ENCODE data around the gene GRAP2. TPM values are rescaled to one million over a fixed set of nuclear protein-coding genes. Genes with fewer than 3 reads are reported as not detected.

GRAP2 gene
- polyA plus RNA-seq, 1 donor (not counting 4 experiments of a cell fraction or from before 2014, with no cell fraction given), result not detected

DNA sequence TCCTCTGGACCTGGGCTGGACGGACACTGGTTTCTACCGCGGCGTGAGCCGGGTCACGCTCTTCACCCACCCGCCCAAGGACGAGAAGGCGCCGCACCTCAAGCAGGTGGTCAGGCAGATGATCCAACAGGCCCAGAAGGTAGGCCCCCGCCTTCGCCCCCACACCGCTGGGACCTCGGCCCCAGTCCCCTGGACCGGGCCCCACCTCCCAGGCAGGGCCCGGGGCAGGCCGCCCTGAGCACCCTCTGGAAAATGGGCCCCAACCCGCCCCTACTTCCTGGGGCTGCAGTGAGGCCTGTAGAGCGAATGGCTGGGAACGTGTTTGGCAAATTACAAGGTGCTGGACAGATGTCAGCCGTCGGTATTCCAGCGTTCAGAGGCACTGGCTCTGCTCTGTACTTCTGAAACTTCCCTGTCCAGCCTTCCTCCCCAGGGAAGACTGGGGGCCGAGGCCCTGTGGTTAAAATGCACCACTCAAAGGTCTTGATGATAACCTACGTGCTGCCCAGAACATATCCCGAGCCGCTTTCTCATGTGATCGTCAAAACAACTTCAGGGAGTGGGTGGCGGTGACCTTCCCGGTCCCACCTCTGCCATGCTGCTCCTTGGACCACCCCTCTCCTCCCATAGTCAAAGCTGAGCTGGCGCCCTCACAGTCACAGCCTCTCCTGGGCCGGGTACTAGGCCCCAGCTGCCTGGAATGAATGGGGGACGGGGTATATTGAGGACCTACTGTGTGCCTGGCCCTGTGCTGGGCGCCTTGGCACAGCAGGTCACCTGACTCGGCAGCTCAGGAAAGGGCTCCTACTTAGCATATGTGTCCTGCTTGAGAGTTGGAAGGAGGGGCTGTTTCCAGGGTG is 94.7 kb downstream of the GRAP2 start:
- peaks cover 55% of the 10 kb centered on the region for H3K4me1 ChIP-seq (ENCODE audit: control insufficient read depth, extremely low read depth, insufficient read depth, low read length)
- TF ChIP-seq, protein P1, sequence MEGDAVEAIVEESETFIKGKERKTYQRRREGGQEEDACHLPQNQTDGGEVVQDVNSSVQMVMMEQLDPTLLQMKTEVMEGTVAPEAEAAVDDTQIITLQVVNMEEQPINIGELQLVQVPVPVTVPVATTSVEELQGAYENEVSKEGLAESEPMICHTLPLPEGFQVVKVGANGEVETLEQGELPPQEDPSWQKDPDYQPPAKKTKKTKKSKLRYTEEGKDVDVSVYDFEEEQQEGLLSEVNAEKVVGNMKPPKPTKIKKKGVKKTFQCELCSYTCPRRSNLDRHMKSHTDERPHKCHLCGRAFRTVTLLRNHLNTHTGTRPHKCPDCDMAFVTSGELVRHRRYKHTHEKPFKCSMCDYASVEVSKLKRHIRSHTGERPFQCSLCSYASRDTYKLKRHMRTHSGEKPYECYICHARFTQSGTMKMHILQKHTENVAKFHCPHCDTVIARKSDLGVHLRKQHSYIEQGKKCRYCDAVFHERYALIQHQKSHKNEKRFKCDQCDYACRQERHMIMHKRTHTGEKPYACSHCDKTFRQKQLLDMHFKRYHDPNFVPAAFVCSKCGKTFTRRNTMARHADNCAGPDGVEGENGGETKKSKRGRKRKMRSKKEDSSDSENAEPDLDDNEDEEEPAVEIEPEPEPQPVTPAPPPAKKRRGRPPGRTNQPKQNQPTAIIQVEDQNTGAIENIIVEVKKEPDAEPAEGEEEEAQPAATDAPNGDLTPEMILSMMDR (optimal IDR thresholded peaks at IDR 0.05 in 1 of 3, IDR thresholded peaks at IDR 0.05 in 1 of 3, conservative IDR thresholded peaks at IDR 0.05 in 1 of 3; ENCODE audit: extremely low read depth in 1 of 3, insufficient read depth in 2 of 3, low read length in 3 of 3), result no peak
- TF ChIP-seq EZH2 (IDR thresholded peaks at IDR 0.05; ENCODE audit: low read length), result no peak
- no peaks in the 10 kb centered on the region for H3K27me3 ChIP-seq (ENCODE audit: control insufficient read depth, extremely low read depth, insufficient read depth, low read length)
- H3K4me2 ChIP-seq (ENCODE audit: control insufficient read depth, extremely low read depth, insufficient read depth, low read depth, low read length), result peak overlapping the region; percentile 98
- FAIRE-seq, result no peak
- peaks cover 14% of the 10 kb centered on the region for H4K20me1 ChIP-seq (ENCODE audit: control insufficient read depth, extremely low read depth, insufficient read depth, low read length)
- no peak for DNase-seq (ENCODE audit: low read depth, low spot score)
- H3K9me3 ChIP-seq (ENCODE audit: control insufficient read depth, low read depth, low read length), result no peaks in the 10 kb centered on the region
- H3K27ac ChIP-seq (ENCODE audit: control insufficient read depth, insufficient read depth, low read length), result peak overlapping the region; percentile 85
- H3K9ac ChIP-seq (ENCODE audit: control insufficient read depth, extremely low read depth, insufficient read depth, low read length), result peak overlapping the region; percentile 92
- H3K79me2 ChIP-seq (ENCODE audit: control insufficient read depth, insufficient read depth, low read length), result peaks cover 54% of the 10 kb centered on the region
- H3K4me3 ChIP-seq (ENCODE audit: control insufficient read depth in 2 of 3, extremely low read depth in 1 of 3, insufficient read depth in 2 of 3, low read depth in 1 of 3, low read length in 3 of 3), result peak overlapping the region; percentile 68 to 90 (median 80)
- peak overlapping the region; percentile 5 for H2AFZ ChIP-seq (ENCODE audit: control insufficient read depth, low read length)
- H3K36me3 ChIP-seq (ENCODE audit: control insufficient read depth in 2 of 2, extremely low read depth in 1 of 2, insufficient read depth in 2 of 2, low read length in 2 of 2), result peaks cover 3 to 29% of the 10 kb centered on the region in 2 experiments
- dilution Hi-C loops (cut with MboI; ENCODE audit: extremely low pct_ligation_motif_present, low sequenced_read_pairs), result no loop called here
- peaks cover 13% of the 10 kb centered on the region for H3K9me1 ChIP-seq (ENCODE audit: control insufficient read depth, extremely low read depth, insufficient read depth, low read length)

DNA sequence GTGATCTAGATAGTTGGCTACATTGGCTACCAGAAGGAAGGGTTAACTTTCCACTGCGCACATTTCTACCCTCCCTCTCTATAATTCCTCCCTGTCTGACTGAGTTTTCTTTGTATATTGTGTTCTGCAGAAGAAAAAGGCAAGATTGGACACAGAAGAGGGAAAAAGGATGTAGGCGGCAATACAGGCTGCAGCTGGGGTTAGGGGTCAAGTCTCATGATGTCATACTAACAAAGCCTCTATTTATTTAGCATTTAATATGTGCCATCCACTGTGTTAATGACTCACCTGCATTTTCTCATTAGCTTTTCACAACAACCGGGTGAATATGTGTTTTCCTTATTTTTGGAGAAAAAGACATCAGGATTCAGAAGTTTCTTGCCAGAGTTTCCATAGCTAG is 95.8 kb downstream of the GRAP2 start:
- H3K36me3 ChIP-seq (ENCODE audit: control insufficient read depth in 2 of 2, extremely low read depth in 1 of 2, insufficient read depth in 2 of 2, low read length in 2 of 2), result peaks cover 3 to 30% of the 10 kb centered on the region in 2 experiments
- H3K79me2 ChIP-seq (ENCODE audit: control insufficient read depth, insufficient read depth, low read length), result peaks cover 59% of the 10 kb centered on the region
- dilution Hi-C loops (cut with MboI; ENCODE audit: extremely low pct_ligation_motif_present, low sequenced_read_pairs), result no loop called here
- H2AFZ ChIP-seq (ENCODE audit: control insufficient read depth, low read length), result no peak overlapping the region
- H3K9ac ChIP-seq (ENCODE audit: control insufficient read depth, extremely low read depth, insufficient read depth, low read length), result peak overlapping the region; percentile 92
- no peaks in the 10 kb centered on the region for H3K9me3 ChIP-seq (ENCODE audit: control insufficient read depth, low read depth, low read length)
- peak overlapping the region; percentile 85 for H3K27ac ChIP-seq (ENCODE audit: control insufficient read depth, insufficient read depth, low read length)
- H3K27me3 ChIP-seq (ENCODE audit: control insufficient read depth, extremely low read depth, insufficient read depth, low read length), result no peaks in the 10 kb centered on the region
- peaks cover 66% of the 10 kb centered on the region for H3K4me1 ChIP-seq (ENCODE audit: control insufficient read depth, extremely low read depth, insufficient read depth, low read length)
- peaks cover 13% of the 10 kb centered on the region for H3K9me1 ChIP-seq (ENCODE audit: control insufficient read depth, extremely low read depth, insufficient read depth, low read length)
- peak; percentile 53 for FAIRE-seq
- no peak for DNase-seq (ENCODE audit: low read depth, low spot score)
- peaks cover 14% of the 10 kb centered on the region for H4K20me1 ChIP-seq (ENCODE audit: control insufficient read depth, extremely low read depth, insufficient read depth, low read length)
- H3K4me2 ChIP-seq (ENCODE audit: control insufficient read depth, extremely low read depth, insufficient read depth, low read depth, low read length), result peak overlapping the region; percentile 98
- peak overlapping the region; percentile 68 to 90 (median 80) for H3K4me3 ChIP-seq (ENCODE audit: control insufficient read depth in 2 of 3, extremely low read depth in 1 of 3, insufficient read depth in 2 of 3, low read depth in 1 of 3, low read length in 3 of 3)
- no peak for TF ChIP-seq EZH2 (IDR thresholded peaks at IDR 0.05; ENCODE audit: low read length)
- TF ChIP-seq, protein P1 (optimal IDR thresholded peaks at IDR 0.05 in 1 of 3, IDR thresholded peaks at IDR 0.05 in 1 of 3, conservative IDR thresholded peaks at IDR 0.05 in 1 of 3; ENCODE audit: extremely low read depth in 1 of 3, insufficient read depth in 2 of 3, low read length in 3 of 3), result no peak

All from keratinocyte (primary cell).